ENCODE results near the gene INSR.

The INSR gene

DNA sequence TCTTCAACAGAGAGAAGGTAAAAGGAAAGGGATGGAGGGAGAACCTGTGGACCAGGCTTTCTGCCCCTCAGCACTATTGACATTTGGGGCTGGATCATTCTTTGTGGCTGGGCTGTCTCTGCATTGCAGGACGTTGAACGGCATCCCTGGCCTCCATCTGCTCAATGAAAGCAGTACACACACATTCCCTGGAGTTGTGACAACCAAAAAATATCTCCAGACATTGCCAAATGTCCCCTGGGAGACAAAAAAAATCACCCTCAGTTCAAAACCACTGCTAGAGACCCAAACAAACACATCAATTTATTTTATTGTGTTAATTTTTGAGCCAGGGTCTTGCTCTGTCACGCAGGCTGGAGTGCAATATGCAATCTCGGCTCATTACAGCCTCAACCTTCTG, 43.3 kb downstream of the INSR start:
- H3K27me3 ChIP-seq (ENCODE audit: control insufficient read depth, insufficient read depth, low read length) = no peaks in the 10 kb centered on the region
- peaks cover 8% of the 10 kb centered on the region for H3K4me1 ChIP-seq
- H3K9ac ChIP-seq = no peak overlapping the region
- H3K9me3 ChIP-seq (ENCODE audit: control insufficient read depth, low read length) = no peaks in the 10 kb centered on the region
- no peak overlapping the region for H3K27ac ChIP-seq
- no peak overlapping the region for H2AFZ ChIP-seq
- no peaks in the 10 kb centered on the region for H3K36me3 ChIP-seq (ENCODE audit: control insufficient read depth, insufficient read depth, low read length)
- TF ChIP-seq CTCF (IDR thresholded peaks at IDR 0.05) = no peak
- H3K79me2 ChIP-seq = peaks cover 46% of the 10 kb centered on the region
- H3K4me3 ChIP-seq (ENCODE audit: low read depth, low read length) = no peak overlapping the region
- no peak overlapping the region for H3K4me2 ChIP-seq (ENCODE audit: low read length)

GRCh38 chr19:7250057-7250596, 44.1 kb downstream of the INSR start:
- no peak overlapping the region for H3K4me2 ChIP-seq (ENCODE audit: low read length)
- H3K9me3 ChIP-seq (ENCODE audit: control insufficient read depth, low read length) = no peaks in the 10 kb centered on the region
- H2AFZ ChIP-seq = no peak overlapping the region
- peaks cover 39% of the 10 kb centered on the region for H3K79me2 ChIP-seq
- no peak overlapping the region for H3K27ac ChIP-seq
- no peak overlapping the region for H3K9ac ChIP-seq
- no peak overlapping the region for H3K4me3 ChIP-seq (ENCODE audit: low read depth, low read length)
- no peak for TF ChIP-seq CTCF (IDR thresholded peaks at IDR 0.05)
- peaks cover 6% of the 10 kb centered on the region for H3K4me1 ChIP-seq
- H3K36me3 ChIP-seq (ENCODE audit: control insufficient read depth, insufficient read depth, low read length) = no peaks in the 10 kb centered on the region
- no peaks in the 10 kb centered on the region for H3K27me3 ChIP-seq (ENCODE audit: control insufficient read depth, insufficient read depth, low read length)

DNA sequence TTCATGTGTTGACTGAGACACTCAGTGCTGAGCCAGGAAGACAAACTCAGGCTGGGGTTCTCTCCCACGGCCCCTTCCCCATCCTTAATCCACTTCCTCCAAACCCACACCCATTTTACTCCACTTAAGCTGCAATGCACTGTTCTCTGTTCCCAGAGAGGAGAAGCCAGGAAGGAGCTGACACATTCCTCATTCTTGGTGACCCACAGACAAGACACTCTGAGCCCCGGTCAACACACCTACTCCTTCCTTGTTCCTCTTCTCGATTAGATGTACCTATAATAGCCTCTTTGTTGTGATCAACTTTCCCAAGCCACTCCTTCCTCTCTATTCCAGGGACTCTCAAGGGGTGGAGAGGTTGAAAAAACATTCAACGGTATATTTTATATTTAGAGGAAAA, 47.1 kb downstream of the INSR start:
- peaks cover 28% of the 10 kb centered on the region for H3K79me2 ChIP-seq
- H3K4me1 ChIP-seq = peaks cover 4% of the 10 kb centered on the region
- H3K4me2 ChIP-seq (ENCODE audit: low read length) = no peak overlapping the region
- H3K27me3 ChIP-seq (ENCODE audit: control insufficient read depth, insufficient read depth, low read length) = no peaks in the 10 kb centered on the region
- no peak overlapping the region for H2AFZ ChIP-seq
- H3K27ac ChIP-seq = no peak overlapping the region
- H3K36me3 ChIP-seq (ENCODE audit: control insufficient read depth, insufficient read depth, low read length) = no peaks in the 10 kb centered on the region
- no peak overlapping the region for H3K9ac ChIP-seq
- H3K9me3 ChIP-seq (ENCODE audit: control insufficient read depth, low read length) = no peaks in the 10 kb centered on the region
- no peak overlapping the region for H3K4me3 ChIP-seq (ENCODE audit: low read depth, low read length)
- no peak for TF ChIP-seq CTCF (IDR thresholded peaks at IDR 0.05)

- no peaks in the 10 kb centered on the region for H3K27me3 ChIP-seq (ENCODE audit: control insufficient read depth, insufficient read depth, low read length)
- no peak overlapping the region for H3K4me2 ChIP-seq (ENCODE audit: low read length)
- H3K27ac ChIP-seq = no peak overlapping the region
- no peak overlapping the region for H3K4me3 ChIP-seq (ENCODE audit: low read depth, low read length)
- H3K9ac ChIP-seq = no peak overlapping the region
- no peak overlapping the region for H2AFZ ChIP-seq
- peaks cover 4% of the 10 kb centered on the region for H3K4me1 ChIP-seq
- H3K9me3 ChIP-seq (ENCODE audit: control insufficient read depth, low read length) = no peaks in the 10 kb centered on the region
- peaks cover 27% of the 10 kb centered on the region for H3K79me2 ChIP-seq
- H3K36me3 ChIP-seq (ENCODE audit: control insufficient read depth, insufficient read depth, low read length) = no peaks in the 10 kb centered on the region
- no peak for TF ChIP-seq CTCF (IDR thresholded peaks at IDR 0.05)
These were observed 47.6 kb downstream of the INSR start for GRCh38 chr19:7246601-7247000.

DNA sequence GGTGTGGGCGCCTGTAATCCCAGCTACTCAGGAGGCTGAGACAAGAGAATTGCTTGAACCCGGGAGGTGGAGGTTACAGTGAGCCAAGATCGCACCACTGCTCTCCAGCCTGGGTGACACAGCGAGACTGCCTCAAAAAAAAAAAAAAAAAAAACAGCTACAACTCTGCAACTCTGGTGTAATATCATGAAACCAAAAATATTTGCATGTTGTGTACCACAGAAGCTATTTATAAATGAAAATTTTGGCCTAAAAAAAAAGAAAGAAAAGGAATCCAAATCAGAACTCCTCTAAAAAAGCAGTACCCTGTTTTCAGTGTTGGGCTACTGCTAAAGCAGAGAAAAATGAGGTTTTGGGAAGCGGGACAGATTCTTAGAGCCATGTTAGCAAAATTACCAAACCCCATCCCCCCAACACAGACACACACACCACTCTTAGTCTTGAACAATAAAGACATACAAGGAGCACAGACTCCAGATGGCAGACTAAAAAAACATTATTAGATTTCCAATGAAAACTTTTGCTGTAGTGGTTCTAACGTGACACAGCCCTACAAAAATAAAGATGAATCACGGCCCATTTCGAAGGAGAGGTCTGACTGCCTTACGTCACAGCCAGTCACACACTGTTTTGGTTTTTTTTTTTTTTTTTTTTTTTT, 51.5 kb downstream of the INSR start:
- no peak for TF ChIP-seq CTCF (IDR thresholded peaks at IDR 0.05)

More for the DNA sequence above, 51.5 kb downstream of the INSR start:
- Histone ChIP-seq H3K9ac (no peak overlapping the region), H2AFZ (no peak overlapping the region), H3K4me3 (ENCODE audit: low read depth, low read length) (no peak overlapping the region), H3K27me3 (ENCODE audit: control insufficient read depth, insufficient read depth, low read length) (no peaks in the 10 kb centered on the region), H3K4me1 (peaks cover 6% of the 10 kb centered on the region), H3K36me3 (ENCODE audit: control insufficient read depth, insufficient read depth, low read length) (no peaks in the 10 kb centered on the region), H3K4me2 (ENCODE audit: low read length) (no peak overlapping the region), H3K9me3 (ENCODE audit: control insufficient read depth, low read length) (no peaks in the 10 kb centered on the region), H3K27ac (no peak overlapping the region), H3K79me2 (peaks cover 21% of the 10 kb centered on the region)

Measured in parathyroid adenoma (tissue), 2 donors.